Measurements from ENCODE around the gene COL19A1. TPM values are rescaled to one million over a fixed set of nuclear protein-coding genes. Genes with fewer than 3 reads are reported as not detected.

Gene COL19A1
- total RNA-seq, 1 experiment from 2014 or later = not detected

- H3K79me2 ChIP-seq (ENCODE audit: low read depth) = no peaks in the 10 kb centered on the region
- H3K36me3 ChIP-seq (ENCODE audit: low read depth) = no peaks in the 10 kb centered on the region
- TF ChIP-seq CTCF (conservative IDR thresholded peaks at IDR 0.05) (no peak), EZH2 (IDR thresholded peaks at IDR 0.05; ENCODE audit: low read depth) (no peak)
- no peak overlapping the region for H2AFZ ChIP-seq
- H3K27ac ChIP-seq = no peak overlapping the region
- H3K27me3 ChIP-seq (ENCODE audit: insufficient read depth, low read depth) = no peaks in the 10 kb centered on the region
- no peaks in the 10 kb centered on the region for H3F3A ChIP-seq (ENCODE audit: insufficient read depth, low read depth)
- intact Hi-C loops (cut with micrococcal nuclease; ENCODE audit: unreplicated experiment) = no loop called here
- DNase-seq = no peak
- ChIA-PET POLR2A (ENCODE audit: unreplicated experiment) (no interaction called here), CTCF (no interaction called here)
- H3K4me2 ChIP-seq = no peak overlapping the region
- H3K9me2 ChIP-seq (ENCODE audit: insufficient read depth) = 0 out of 2 replicates have a peak, but pooled peaks cover 3% of the 10 kb centered on the region
- no TSS peak for BruUV-seq (replicated peaks)
- no peak overlapping the region for H3K4me3 ChIP-seq
- H4K20me1 ChIP-seq (ENCODE audit: insufficient read depth) = no peaks in the 10 kb centered on the region
- H3K4me1 ChIP-seq (replicated peaks; ENCODE audit: insufficient read depth) = no peaks in the 10 kb centered on the region
- H3K9me3 ChIP-seq (ENCODE audit: insufficient read depth, low read depth) = no peaks in the 10 kb centered on the region
These were observed 9.4 kb downstream of the COL19A1 start for GRCh38 chr6:69875715-69876114.

GRCh38 chr6:69878795-69879194 is 12.4 kb downstream of the COL19A1 start:
- no peak for DNase-seq
- H3K4me2 ChIP-seq = no peak overlapping the region
- H3K27me3 ChIP-seq (ENCODE audit: insufficient read depth, low read depth) = no peaks in the 10 kb centered on the region
- no peak overlapping the region for H2AFZ ChIP-seq
- H3F3A ChIP-seq (ENCODE audit: insufficient read depth, low read depth) = no peaks in the 10 kb centered on the region
- no peaks in the 10 kb centered on the region for H3K79me2 ChIP-seq (ENCODE audit: low read depth)
- H3K27ac ChIP-seq = no peak overlapping the region
- H3K36me3 ChIP-seq (ENCODE audit: low read depth) = no peaks in the 10 kb centered on the region
- no peaks in the 10 kb centered on the region for H3K9me3 ChIP-seq (ENCODE audit: insufficient read depth, low read depth)
- intact Hi-C loops (cut with micrococcal nuclease; ENCODE audit: unreplicated experiment) = no loop called here
- POLR2A ChIA-PET (ENCODE audit: unreplicated experiment) = no interaction called here
- H3K4me1 ChIP-seq (replicated peaks; ENCODE audit: insufficient read depth) = no peaks in the 10 kb centered on the region
- no TSS peak for BruUV-seq (replicated peaks)
- no peak overlapping the region for H3K4me3 ChIP-seq
- CTCF ChIA-PET = no interaction called here
- no peaks in the 10 kb centered on the region for H4K20me1 ChIP-seq (ENCODE audit: insufficient read depth)
- 0 out of 2 replicates have a peak, but pooled peaks cover 3% of the 10 kb centered on the region for H3K9me2 ChIP-seq (ENCODE audit: insufficient read depth)
- TF ChIP-seq EZH2 (IDR thresholded peaks at IDR 0.05; ENCODE audit: low read depth) (no peak), CTCF (conservative IDR thresholded peaks at IDR 0.05) (no peak)

GRCh38 chr6:69880601-69881000 is 14.2 kb downstream of the COL19A1 start:
- Histone ChIP-seq H3K27ac (no peak overlapping the region), H3K4me3 (no peak overlapping the region), H4K20me1 (ENCODE audit: insufficient read depth) (no peaks in the 10 kb centered on the region), H3K27me3 (ENCODE audit: insufficient read depth, low read depth) (no peaks in the 10 kb centered on the region), H3K36me3 (ENCODE audit: low read depth) (no peaks in the 10 kb centered on the region), H3K9me3 (ENCODE audit: insufficient read depth, low read depth) (no peaks in the 10 kb centered on the region), H3K4me2 (no peak overlapping the region), H3K9me2 (ENCODE audit: insufficient read depth) (no peaks in the 10 kb centered on the region), H3K79me2 (ENCODE audit: low read depth) (no peaks in the 10 kb centered on the region), H3K4me1 (replicated peaks; ENCODE audit: insufficient read depth) (no peaks in the 10 kb centered on the region), H3F3A (ENCODE audit: insufficient read depth, low read depth) (no peaks in the 10 kb centered on the region), H2AFZ (no peak overlapping the region)
- no peak for TF ChIP-seq CTCF (conservative IDR thresholded peaks at IDR 0.05)
- TF ChIP-seq EZH2 (IDR thresholded peaks at IDR 0.05; ENCODE audit: low read depth) = no peak
- POLR2A ChIA-PET (ENCODE audit: unreplicated experiment) = no interaction called here
- intact Hi-C loops (cut with micrococcal nuclease; ENCODE audit: unreplicated experiment) = no loop called here
- no TSS peak for BruUV-seq (replicated peaks)
- DNase-seq = no peak
- CTCF ChIA-PET = no interaction called here

Data from PC-9 (cell line).